T1000 (cell line): ENCODE results near the gene EGR2.

Experiments
- DNase-seq: peaks from one replicate; lab custom pipeline; 2025; ENCODE audit warnings: mixed read lengths; lab: John Stamatoyannopoulos, UW

EGR2 gene

GRCh38 chr10:62817766-62818425, 1.7 kb upstream of the EGR2 start:
- DNase-seq: peak; percentile 59

- DNase-seq: no peak
Measured at GRCh38 chr10:62817121-62817765, 1.1 kb upstream of the EGR2 start.

GRCh38 chr10:62816076-62816330, 163 bp downstream of the EGR2 start:
- DNase-seq: no peak

- no peak for DNase-seq
Measured at GRCh38 chr10:62815381-62816075, 638 bp downstream of the EGR2 start.

GRCh38 chr10:62814756-62815380, 1.3 kb downstream of the EGR2 start:
- no peak for DNase-seq

DNA sequence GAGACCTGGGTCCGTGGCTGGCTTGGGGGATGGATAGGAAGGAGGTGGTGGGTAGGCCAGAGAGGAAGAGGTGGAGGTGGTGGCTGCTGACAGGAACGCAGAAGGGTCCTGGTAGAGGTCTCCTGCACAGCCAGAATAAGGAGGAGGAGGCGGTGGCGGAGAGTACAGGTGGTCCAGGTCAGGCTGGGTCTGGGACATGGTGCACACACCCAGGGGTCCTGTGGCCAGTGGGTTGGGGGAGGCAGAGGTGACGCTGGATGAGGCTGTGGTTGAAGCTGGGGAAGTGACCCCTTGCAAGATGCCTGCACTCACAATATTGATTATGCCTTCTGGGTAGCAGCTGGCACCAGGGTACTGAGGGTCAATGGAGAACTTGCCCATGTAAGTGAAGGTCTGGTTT, 2.2 kb downstream of the EGR2 start:
- DNase-seq: no peak

DNA sequence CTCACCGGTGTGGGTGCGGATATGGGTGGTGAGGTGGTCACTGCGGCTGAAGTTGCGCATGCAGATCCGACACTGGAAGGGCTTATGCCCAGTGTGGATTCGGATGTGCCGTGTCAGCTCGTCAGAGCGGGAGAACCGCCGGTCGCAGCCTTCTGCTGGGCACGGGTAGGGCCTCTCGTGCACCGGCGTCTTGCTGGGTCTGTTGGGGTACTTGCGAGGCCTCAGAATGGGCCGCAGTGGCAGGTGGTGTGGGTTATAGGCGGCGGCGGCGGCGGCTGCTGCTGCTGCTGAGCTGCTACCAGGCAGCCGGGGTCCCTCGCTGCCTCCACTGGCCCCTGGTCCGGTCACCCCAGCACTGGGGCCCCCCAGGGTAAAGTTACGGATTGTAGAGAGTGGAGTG, 2.7 kb downstream of the EGR2 start:
- no peak for DNase-seq

GRCh38 chr10:62812672-62813439, 3.3 kb downstream of the EGR2 start:
- no peak for DNase-seq

- no peak for DNase-seq
Measured at GRCh38 chr10:62811159-62811875, 4.8 kb downstream of the EGR2 start.

- no peak for DNase-seq
Measured at GRCh38 chr10:62810156-62810902, 5.8 kb downstream of the EGR2 start.

GRCh38 chr10:62806251-62806650, 9.9 kb downstream of the EGR2 start:
- no peak for DNase-seq

DNA sequence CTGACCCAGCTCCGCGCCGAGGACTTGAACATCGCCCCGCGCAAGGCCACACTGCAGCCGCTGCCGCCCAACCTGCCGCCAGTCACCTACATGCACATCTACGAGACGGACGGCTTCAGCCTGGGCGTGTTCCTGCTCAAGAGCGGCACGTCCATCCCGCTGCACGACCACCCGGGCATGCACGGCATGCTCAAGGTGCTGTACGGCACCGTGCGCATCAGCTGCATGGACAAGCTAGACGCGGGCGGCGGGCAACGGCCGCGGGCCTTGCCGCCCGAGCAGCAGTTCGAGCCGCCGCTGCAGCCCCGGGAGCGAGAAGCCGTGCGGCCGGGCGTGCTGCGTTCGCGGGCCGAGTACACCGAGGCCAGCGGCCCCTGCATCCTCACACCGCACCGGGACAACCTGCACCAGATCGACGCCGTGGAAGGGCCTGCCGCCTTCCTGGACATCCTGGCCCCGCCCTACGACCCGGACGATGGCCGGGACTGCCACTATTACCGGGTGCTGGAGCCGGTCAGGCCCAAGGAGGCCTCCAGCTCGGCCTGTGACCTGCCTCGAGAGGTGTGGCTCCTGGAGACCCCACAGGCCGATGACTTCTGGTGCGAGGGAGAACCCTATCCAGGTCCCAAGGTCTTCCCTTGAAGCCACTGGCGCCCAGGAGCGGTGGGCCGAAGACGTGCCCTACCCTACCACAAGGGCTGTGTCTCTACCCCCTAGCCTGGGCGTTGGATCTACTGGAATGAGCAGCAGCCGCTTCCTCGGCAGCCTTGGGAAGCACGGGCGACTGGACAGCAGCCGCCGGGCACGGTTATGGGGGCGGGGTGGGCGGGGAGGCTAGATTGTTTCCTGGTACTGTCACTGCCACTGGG, 10.7 kb downstream of the EGR2 start:
- no peak for DNase-seq

GRCh38 chr10:62804356-62805230, 11.6 kb downstream of the EGR2 start, which contains the start of gene ADO:
Gene ADO, plus strand, starts transcription at chr10:62804720. Its CDS starts 340 bp downstream, at chr10:62805060.
- peak; percentile 72 for DNase-seq

- no peak for DNase-seq
Measured at GRCh38 chr10:62803724-62804355, 12.3 kb downstream of the EGR2 start.

DNA sequence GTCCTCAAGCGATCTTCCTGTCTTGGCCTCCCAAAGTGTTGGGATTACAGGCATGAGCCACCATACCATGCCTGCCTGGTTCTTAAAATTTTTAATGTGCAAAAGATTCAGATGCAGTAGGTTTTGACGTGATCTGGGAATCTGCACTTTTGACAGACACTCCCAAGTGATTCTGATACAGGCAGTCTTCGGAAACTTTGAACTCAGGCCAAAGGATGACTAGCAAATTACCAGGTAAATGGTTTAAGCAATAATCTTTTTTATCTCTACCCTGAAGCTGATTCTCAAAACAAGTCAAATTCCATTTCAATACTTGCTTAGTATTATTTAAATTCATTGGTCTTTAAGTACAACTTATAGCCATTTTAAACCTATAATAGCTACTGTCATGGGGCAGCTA, 14.3 kb downstream of the EGR2 start:
- no peak for DNase-seq

- DNase-seq: no peak
Measured at GRCh38 chr10:62796896-62797295, 19.3 kb downstream of the EGR2 start.

DNA sequence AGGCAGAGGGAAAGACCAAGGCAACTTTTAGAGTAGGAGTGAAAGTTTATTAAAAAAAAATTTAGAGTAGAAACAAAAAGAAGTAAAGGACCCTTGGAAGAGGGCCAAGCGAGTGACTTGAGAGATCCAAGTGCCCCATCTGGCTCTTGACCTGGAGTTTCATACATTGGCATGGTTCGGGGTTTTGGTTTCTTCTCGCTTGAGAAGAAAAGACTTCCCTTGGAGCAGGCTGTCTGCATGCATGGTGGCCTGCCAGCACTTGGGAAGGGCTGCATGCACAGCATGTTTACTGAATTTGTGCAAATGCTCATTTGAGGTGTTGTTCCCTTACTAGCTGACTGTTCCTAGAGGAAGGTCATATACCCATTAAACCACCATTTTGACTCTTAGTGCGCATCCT, 20.4 kb downstream of the EGR2 start:
- no peak for DNase-seq

- no peak for DNase-seq
Measured at GRCh38 chr10:62795100-62795499, 21.1 kb downstream of the EGR2 start.
